HepG2 (cell line): Measurements from ENCODE around the gene ANAPC2. TPM values are rescaled to one million over a fixed set of nuclear protein-coding genes. Genes with fewer than 3 reads are reported as not detected.
A peak's percentile ranks its signal among the peaks of the same experiment; 100 is the strongest.

Experiments used
- HHEX ChIP-seq: IDR thresholded peaks from 2 replicates; pipeline ENCODE4 v1.6.1; 2016; ENCODE audit warnings: control low read depth
- KMT2A ChIP-seq: sonication (generic); formaldehyde crosslinking; IDR thresholded peaks from 2 replicates; pipeline ENCODE4 v1.4.0; 2020; ENCODE audit warnings: missing genetic modification reagents
- LCORL ChIP-seq, 2 experiments: fragments of 450-650 bp in 1 of 2; sonication (generic) in 1 of 2; formaldehyde crosslinking in 1 of 2; IDR thresholded peaks; 2 replicates each; pipeline versions ENCODE4 v1.5.0 to v1.6.1; 2017 to 2020; ENCODE audit warnings: antibody characterized with exemption in 1 of 2, missing genetic modification reagents in 1 of 2
- MED1 ChIP-seq: sonication (generic); formaldehyde crosslinking; IDR thresholded peaks from 2 replicates; pipeline ENCODE4 v1.4.0; 2020; ENCODE audit warnings: missing genetic modification reagents
- NKX3-1 ChIP-seq: sonication (generic); formaldehyde crosslinking; IDR thresholded peaks from 2 replicates; pipeline ENCODE4 v1.5.0; 2020; ENCODE audit warnings: missing genetic modification reagents
- SIX1 ChIP-seq: sonication (generic); formaldehyde crosslinking; IDR thresholded peaks from 2 replicates; pipeline ENCODE4 v1.4.0; 2020; ENCODE audit warnings: missing genetic modification reagents, borderline replicate concordance
- SP1 ChIP-seq, 2 experiments: fragments of 450-650 bp in 1 of 2; sonication (generic) in 1 of 2; formaldehyde crosslinking in 1 of 2; IDR thresholded peaks; 2 replicates each; pipeline versions ENCODE4 v1.4.0 to v1.6.1; 2016 to 2020; ENCODE audit warnings: missing genetic modification reagents in 1 of 2
- ZNF331 ChIP-seq: sonication (generic); formaldehyde crosslinking; IDR thresholded peaks from 2 replicates; pipeline ENCODE4 v1.4.0; 2020; ENCODE audit warnings: missing genetic modification reagents
- ZNF337 ChIP-seq: sonication (generic); formaldehyde crosslinking; IDR thresholded peaks from 2 replicates; pipeline ENCODE4 v1.5.1; 2020; ENCODE audit warnings: missing genetic modification reagents, low read depth, mild to moderate bottlenecking, borderline replicate concordance
- ZNF343 ChIP-seq: sonication (generic); formaldehyde crosslinking; IDR thresholded peaks from 2 replicates; pipeline ENCODE4 v1.4.0; 2020; ENCODE audit warnings: mild to moderate bottlenecking, missing genetic modification reagents
- ZNF7 ChIP-seq: IDR thresholded peaks from 2 replicates; pipeline ENCODE4 v1.6.1; 2016; ENCODE audit warnings: missing biosample characterization, missing genetic modification reagents
- ZNF782 ChIP-seq: sonication (generic); formaldehyde crosslinking; IDR thresholded peaks from 2 replicates; pipeline ENCODE4 v1.4.0; 2020; ENCODE audit warnings: missing genetic modification reagents, mild to moderate bottlenecking, borderline replicate concordance
- polyA plus RNA-seq, 8 experiments: library from polyadenylated mRNA; depleted of rRNA in 3 of 8; stranded (reverse) in 7 of 8; unstranded in 1 of 8; fragments of >200 nt; fragmentation: Illumina TruSeq in 4 of 8; extraction: Trizol in 4 of 8; gene quantifications; 2 replicates each; pipeline versions ENCODE4 v1.2.1 to v1.2.3, GENCODE V29; 2011 to 2016; ENCODE audit warnings: low read depth in 4 of 8, missing spikeins in 1 of 8, mixed read lengths in 1 of 8; ENCODE audit not compliant: insufficient read depth in 1 of 8
- total RNA-seq, 5 experiments: library from RNA; depleted of rRNA; stranded (reverse); fragments of >200 nt; fragmentation: Illumina TruSeq; extraction: Trizol; gene quantifications; 2 replicates each; pipeline ENCODE4 v1.2.3, GENCODE V29; 2016; ENCODE audit warnings: low read depth in 1 of 5
- TF ChIP-seq, protein P1 (sequence below): conservative IDR thresholded peaks from 2 replicates; pipeline ENCODE4 v1.6.1; 2018; ENCODE audit warnings: missing genetic modification reagents
- TF ChIP-seq, protein P2 (sequence below): sonication (generic); formaldehyde crosslinking; IDR thresholded peaks from 2 replicates; pipeline ENCODE4; 2020; ENCODE audit warnings: missing genetic modification reagents, mild to moderate bottlenecking, borderline replicate concordance
- TF ChIP-seq, protein P3 (sequence below): sonication (generic); formaldehyde crosslinking; IDR thresholded peaks from 2 replicates; pipeline ENCODE4 v1.5.0; 2020; ENCODE audit warnings: missing genetic modification reagents
- TF ChIP-seq, protein P4 (sequence below): IDR thresholded peaks from 2 replicates; pipeline ENCODE4 v1.6.1; 2012; ENCODE audit warnings: low read length, improper control_type of control experiment
- TF ChIP-seq, protein P5 (sequence below): sonication (generic); formaldehyde crosslinking; IDR thresholded peaks from 2 replicates; pipeline ENCODE4 v1.9.0; 2021; ENCODE audit warnings: missing genetic modification reagents, borderline replicate concordance

Gene ANAPC2
- total and polyA plus RNA-seq, 2 of the 13 experiments (the other 11 are each of a cell fraction or from before 2014, with no cell fraction given), result 12.3 to 15.4 TPM

DNA sequence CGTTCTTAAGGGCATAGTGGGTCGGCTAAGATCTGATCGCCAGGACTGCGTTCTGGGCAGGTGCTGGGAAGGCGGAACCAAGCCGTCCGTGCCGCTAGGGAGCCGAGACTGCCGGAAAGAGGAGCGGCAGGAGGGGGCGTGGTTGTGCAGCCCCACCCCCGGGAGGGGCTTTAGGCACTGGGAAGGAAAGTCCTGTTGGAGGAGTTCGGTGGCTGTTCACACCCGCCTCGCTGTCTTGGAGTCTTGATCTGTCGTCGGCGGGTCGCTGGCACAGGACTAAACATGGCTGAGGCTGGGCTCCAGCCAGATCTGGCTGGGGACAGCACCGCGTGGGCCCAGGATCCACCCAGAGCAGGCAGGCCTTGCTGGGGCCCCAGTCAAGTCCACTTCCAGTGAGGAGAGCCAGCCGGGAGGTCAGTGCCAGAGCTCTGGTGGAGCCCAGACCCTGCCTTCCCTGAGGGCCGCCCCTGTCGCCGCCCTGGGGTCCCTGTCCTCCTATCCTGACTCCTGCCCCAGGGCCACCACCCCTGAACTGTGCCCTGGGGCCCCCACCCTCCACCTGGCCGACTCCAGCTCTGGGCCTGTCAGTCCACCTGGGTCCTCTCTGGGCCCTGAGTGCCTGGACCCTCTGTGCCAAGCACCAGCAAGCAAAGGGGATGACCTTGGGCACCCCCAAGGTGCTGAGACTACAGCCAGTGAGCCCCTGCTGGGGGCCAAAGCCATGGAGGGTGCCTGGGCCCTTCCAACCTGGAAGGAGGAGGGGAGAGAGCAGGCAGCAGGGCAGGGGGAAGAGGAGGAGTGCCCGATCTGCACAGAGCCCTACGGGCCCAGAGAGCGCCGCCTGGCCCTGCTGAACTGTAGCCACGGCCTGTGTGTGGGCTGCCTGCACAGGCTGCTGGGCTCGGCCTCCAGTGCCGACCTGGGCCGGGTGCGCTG lies 29.2 kb upstream of the ANAPC2 start (continued):
- TF ChIP-seq, protein P1, sequence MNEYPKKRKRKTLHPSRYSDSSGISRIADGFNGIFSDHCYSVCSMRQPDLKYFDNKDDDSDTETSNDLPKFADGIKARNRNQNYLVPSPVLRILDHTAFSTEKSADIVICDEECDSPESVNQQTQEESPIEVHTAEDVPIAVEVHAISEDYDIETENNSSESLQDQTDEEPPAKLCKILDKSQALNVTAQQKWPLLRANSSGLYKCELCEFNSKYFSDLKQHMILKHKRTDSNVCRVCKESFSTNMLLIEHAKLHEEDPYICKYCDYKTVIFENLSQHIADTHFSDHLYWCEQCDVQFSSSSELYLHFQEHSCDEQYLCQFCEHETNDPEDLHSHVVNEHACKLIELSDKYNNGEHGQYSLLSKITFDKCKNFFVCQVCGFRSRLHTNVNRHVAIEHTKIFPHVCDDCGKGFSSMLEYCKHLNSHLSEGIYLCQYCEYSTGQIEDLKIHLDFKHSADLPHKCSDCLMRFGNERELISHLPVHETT (CRISPR knock-in tag), result no peak
- TF ChIP-seq, protein P2, sequence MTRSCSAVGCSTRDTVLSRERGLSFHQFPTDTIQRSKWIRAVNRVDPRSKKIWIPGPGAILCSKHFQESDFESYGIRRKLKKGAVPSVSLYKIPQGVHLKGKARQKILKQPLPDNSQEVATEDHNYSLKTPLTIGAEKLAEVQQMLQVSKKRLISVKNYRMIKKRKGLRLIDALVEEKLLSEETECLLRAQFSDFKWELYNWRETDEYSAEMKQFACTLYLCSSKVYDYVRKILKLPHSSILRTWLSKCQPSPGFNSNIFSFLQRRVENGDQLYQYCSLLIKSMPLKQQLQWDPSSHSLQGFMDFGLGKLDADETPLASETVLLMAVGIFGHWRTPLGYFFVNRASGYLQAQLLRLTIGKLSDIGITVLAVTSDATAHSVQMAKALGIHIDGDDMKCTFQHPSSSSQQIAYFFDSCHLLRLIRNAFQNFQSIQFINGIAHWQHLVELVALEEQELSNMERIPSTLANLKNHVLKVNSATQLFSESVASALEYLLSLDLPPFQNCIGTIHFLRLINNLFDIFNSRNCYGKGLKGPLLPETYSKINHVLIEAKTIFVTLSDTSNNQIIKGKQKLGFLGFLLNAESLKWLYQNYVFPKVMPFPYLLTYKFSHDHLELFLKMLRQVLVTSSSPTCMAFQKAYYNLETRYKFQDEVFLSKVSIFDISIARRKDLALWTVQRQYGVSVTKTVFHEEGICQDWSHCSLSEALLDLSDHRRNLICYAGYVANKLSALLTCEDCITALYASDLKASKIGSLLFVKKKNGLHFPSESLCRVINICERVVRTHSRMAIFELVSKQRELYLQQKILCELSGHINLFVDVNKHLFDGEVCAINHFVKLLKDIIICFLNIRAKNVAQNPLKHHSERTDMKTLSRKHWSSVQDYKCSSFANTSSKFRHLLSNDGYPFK (CRISPR knock-in tag), result no peak
- TF ChIP-seq MED1, result no peak; the same call in 1 of the 2 replicates
- no peak for TF ChIP-seq ZNF7 (CRISPR knock-in tag)
- TF ChIP-seq, protein P3, sequence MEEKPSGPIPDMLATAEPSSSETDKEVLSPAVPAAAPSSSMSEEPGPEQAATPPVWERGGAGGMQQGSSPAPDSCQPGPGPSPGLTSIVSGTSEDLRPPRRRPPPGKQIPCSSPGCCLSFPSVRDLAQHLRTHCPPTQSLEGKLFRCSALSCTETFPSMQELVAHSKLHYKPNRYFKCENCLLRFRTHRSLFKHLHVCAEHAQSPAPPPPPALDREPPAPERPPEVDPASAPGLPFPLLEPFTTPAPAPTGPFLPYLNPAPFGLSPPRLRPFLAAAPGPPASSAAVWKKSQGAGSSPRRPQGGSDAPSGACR, result no peak
- TF ChIP-seq SP1 (IDR thresholded peaks at IDR 0.05), result no peak
- TF ChIP-seq SP1 (CRISPR knock-in tag; IDR thresholded peaks at IDR 0.05), result peak; percentile 87
- TF ChIP-seq ZNF343 (CRISPR knock-in tag), result 0 out of 2 replicates have a peak, but pooled peaks have one; percentile 53
- TF ChIP-seq, protein P4, sequence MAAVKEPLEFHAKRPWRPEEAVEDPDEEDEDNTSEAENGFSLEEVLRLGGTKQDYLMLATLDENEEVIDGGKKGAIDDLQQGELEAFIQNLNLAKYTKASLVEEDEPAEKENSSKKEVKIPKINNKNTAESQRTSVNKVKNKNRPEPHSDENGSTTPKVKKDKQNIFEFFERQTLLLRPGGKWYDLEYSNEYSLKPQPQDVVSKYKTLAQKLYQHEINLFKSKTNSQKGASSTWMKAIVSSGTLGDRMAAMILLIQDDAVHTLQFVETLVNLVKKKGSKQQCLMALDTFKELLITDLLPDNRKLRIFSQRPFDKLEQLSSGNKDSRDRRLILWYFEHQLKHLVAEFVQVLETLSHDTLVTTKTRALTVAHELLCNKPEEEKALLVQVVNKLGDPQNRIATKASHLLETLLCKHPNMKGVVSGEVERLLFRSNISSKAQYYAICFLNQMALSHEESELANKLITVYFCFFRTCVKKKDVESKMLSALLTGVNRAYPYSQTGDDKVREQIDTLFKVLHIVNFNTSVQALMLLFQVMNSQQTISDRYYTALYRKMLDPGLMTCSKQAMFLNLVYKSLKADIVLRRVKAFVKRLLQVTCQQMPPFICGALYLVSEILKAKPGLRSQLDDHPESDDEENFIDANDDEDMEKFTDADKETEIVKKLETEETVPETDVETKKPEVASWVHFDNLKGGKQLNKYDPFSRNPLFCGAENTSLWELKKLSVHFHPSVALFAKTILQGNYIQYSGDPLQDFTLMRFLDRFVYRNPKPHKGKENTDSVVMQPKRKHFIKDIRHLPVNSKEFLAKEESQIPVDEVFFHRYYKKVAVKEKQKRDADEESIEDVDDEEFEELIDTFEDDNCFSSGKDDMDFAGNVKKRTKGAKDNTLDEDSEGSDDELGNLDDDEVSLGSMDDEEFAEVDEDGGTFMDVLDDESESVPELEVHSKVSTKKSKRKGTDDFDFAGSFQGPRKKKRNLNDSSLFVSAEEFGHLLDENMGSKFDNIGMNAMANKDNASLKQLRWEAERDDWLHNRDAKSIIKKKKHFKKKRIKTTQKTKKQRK, result no peak
- TF ChIP-seq, protein P5, sequence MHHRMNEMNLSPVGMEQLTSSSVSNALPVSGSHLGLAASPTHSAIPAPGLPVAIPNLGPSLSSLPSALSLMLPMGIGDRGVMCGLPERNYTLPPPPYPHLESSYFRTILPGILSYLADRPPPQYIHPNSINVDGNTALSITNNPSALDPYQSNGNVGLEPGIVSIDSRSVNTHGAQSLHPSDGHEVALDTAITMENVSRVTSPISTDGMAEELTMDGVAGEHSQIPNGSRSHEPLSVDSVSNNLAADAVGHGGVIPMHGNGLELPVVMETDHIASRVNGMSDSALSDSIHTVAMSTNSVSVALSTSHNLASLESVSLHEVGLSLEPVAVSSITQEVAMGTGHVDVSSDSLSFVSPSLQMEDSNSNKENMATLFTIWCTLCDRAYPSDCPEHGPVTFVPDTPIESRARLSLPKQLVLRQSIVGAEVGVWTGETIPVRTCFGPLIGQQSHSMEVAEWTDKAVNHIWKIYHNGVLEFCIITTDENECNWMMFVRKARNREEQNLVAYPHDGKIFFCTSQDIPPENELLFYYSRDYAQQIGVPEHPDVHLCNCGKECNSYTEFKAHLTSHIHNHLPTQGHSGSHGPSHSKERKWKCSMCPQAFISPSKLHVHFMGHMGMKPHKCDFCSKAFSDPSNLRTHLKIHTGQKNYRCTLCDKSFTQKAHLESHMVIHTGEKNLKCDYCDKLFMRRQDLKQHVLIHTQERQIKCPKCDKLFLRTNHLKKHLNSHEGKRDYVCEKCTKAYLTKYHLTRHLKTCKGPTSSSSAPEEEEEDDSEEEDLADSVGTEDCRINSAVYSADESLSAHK, result no peak
- no peak for TF ChIP-seq NKX3-1 (CRISPR knock-in tag)
- no peak for TF ChIP-seq ZNF782 (CRISPR knock-in tag)
- no peak for TF ChIP-seq HHEX (CRISPR knock-in tag)
- no peak for TF ChIP-seq SIX1 (CRISPR knock-in tag)
- peak; percentile 73; the same call in 1 of the 2 replicates for TF ChIP-seq ZNF337
- TF ChIP-seq KMT2A (CRISPR knock-in tag), result no peak; the same call in 1 of the 2 replicates
- no peak for TF ChIP-seq LCORL (IDR thresholded peaks at IDR 0.05)
- peak; percentile 69 for TF ChIP-seq LCORL (CRISPR knock-in tag; IDR thresholded peaks at IDR 0.05)
- TF ChIP-seq ZNF331 (CRISPR knock-in tag), result no peak
